CD4-positive, alpha-beta memory T cell (primary cell): ENCODE results near the gene ARHGDIB. TPM values are rescaled to one million over a fixed set of nuclear protein-coding genes. Genes with fewer than 3 reads are reported as not detected.

Experiments used
- CTCF ChIA-PET: fragments of 350-600 bp; sonication (Branson Sonifier 250); formaldehyde crosslinking; loops from one replicate; lab custom pipeline; 2021; ENCODE audit warnings: inconsistent platforms; ENCODE audit not compliant: partially characterized antibody; lab: Charles Lee
- POLR2A ChIA-PET: fragments of 350-600 bp; sonication (Branson Sonifier 250); formaldehyde crosslinking; loops from one replicate; lab custom pipeline; 2021; ENCODE audit not compliant: partially characterized antibody; lab: Charles Lee
- DNase-seq, 5 donors: peaks; one replicate each; pipeline versions ENCODE4 v3.0.0 to v3.0.0-alpha.2; 2020 to 2022; ENCODE audit warnings: mixed read lengths in 1 of 5
- H3K27ac ChIP-seq: one replicate; pipeline ENCODE4 v1.7.0; 2013; ENCODE audit warnings: low read depth, low read length
- H3K27me3 ChIP-seq: 2 replicates; pipeline ENCODE4 v1.7.0; 2013; ENCODE audit warnings: mild to moderate bottlenecking, low read length, moderate library complexity; ENCODE audit not compliant: insufficient read depth
- H3K36me3 ChIP-seq: 2 replicates; pipeline ENCODE4 v1.7.0; 2013; ENCODE audit warnings: mild to moderate bottlenecking, low read length, moderate library complexity; ENCODE audit not compliant: insufficient read depth
- H3K4me1 ChIP-seq: 2 replicates; pipeline ENCODE4 v1.7.0; 2013; ENCODE audit warnings: mild to moderate bottlenecking, low read length, moderate library complexity; ENCODE audit not compliant: insufficient read depth
- H3K4me3 ChIP-seq, 2 donors: one replicate each; pipeline ENCODE4 v1.7.0; 2013; ENCODE audit warnings: low read length in 2 of 2, mild to moderate bottlenecking in 1 of 2
- H3K9me3 ChIP-seq, 2 donors: one replicate each; pipeline ENCODE4 v1.7.0; 2013; ENCODE audit warnings: low read length in 2 of 2, control low read depth in 1 of 2; ENCODE audit not compliant: control insufficient read depth in 1 of 2
- H3K27ac Mint-ChIP-seq, 7 donors: one replicate each; pipeline ENCODE4 v1.8.0; 2020 to 2021; ENCODE audit warnings: mixed read lengths in 7 of 7, mild to moderate bottlenecking in 6 of 7, inconsistent platforms in 3 of 7, moderate library complexity in 3 of 7
- H3K27me3 Mint-ChIP-seq, 2 donors: one replicate each; pipeline ENCODE4 v1.8.0; 2020 to 2021; ENCODE audit warnings: mixed read lengths in 2 of 2
- H3K36me3 Mint-ChIP-seq, 2 donors: one replicate each; pipeline ENCODE4 v1.8.0; 2020 to 2021; ENCODE audit warnings: mixed read lengths in 2 of 2, inconsistent platforms in 1 of 2, mild to moderate bottlenecking in 1 of 2
- H3K4me1 Mint-ChIP-seq, 4 donors: one replicate each; pipeline ENCODE4 v1.8.0; 2020 to 2021; ENCODE audit warnings: mixed read lengths in 4 of 4, mild to moderate bottlenecking in 1 of 4
- H3K4me3 Mint-ChIP-seq, 8 donors: one replicate each; pipeline ENCODE4 v1.8.0; 2020 to 2021; ENCODE audit warnings: mixed read lengths in 8 of 8, mild to moderate bottlenecking in 7 of 8, moderate library complexity in 6 of 8, inconsistent platforms in 3 of 8
- H3K9me3 Mint-ChIP-seq, 8 donors: one replicate each; pipeline ENCODE4 v1.8.0; 2020 to 2021; ENCODE audit warnings: mixed read lengths in 8 of 8, mild to moderate bottlenecking in 5 of 8, inconsistent platforms in 3 of 8, moderate library complexity in 1 of 8
- intact Hi-C: fragments of 100-400 bp; cut with micrococcal nuclease; formaldehyde crosslinking; loops from one replicate; pipeline ENCODE4 v1.15.1; 2023
- polyA plus RNA-seq, 2 donors: library from polyadenylated mRNA; unstranded; fragments of 300-500 nt; fragmentation: Illumina TruSeq; gene quantifications; one replicate each; pipeline ENCODE4 v1.2.3, GENCODE V29; 2021
- total RNA-seq, 2 experiments: library from RNA; stranded (reverse); gene quantifications; one replicate each; pipeline ENCODE4 v1.2.3, GENCODE V29; 2021

ARHGDIB gene
- total and polyA plus RNA-seq, 4 experiments from 2014 or later: 717 to 4,406 (median 1,865) TPM

DNA sequence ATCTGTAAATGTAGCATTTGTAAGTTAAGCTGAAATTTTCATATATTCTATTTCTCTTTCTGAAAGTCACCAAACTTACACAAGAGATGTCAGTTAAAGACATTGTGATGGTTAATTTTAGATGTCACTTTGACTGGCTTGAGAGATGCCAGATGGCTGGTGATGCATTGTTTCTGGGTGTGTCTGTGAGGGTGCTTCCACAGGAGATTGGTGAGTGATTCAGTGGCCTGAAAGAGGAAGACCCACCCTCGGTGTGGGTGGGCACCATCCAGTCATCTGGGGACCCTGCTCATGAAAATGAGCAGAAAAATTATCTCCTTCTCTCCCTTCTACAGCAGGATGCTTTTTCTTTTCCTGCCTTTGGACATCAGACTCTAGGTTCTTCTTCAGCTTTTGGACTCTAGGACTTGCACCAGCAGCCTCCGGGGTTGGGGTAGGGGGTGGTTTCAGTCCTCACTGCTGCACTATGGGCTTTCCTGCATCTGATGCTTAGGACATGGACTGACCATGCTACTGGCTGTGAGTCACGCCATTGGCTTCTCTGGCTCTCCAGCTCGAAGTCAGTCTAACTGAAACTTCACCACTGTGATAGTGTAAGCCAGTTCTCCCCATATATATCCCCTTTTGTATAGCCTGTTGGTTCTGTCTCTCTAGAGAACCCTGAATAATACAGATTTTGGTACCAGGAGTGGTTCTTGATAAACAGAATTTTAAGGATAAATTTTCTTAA is 32.3 kb upstream of the ARHGDIB start:
- ChIA-PET POLR2A (interaction anchor here (1.1 to 4.2 kb wide), 7 partner anchors 31 to 218 kb away, joined by 3 to 40 read pairs (median 5); partner anchors contain the start of genes ARHGDIB, ART4 and ERP27), CTCF (interaction anchor here (0.8 to 9.4 kb wide), 12 partner anchors 10 to 270 kb away, joined by 3 to 191 read pairs (median 12); partner anchors contain the start of genes ARHGDIB, ART4, ERP27 and RERG)
- Histone ChIP-seq H3K4me1 (peaks cover 24% of the 10 kb centered on the region), H3K9me3 (no peaks in the 10 kb centered on the region), H3K4me3 (no peak overlapping the region), H3K36me3 (no peaks in the 10 kb centered on the region), H3K27me3 (peaks cover 3% of the 10 kb centered on the region), H3K27ac (no peak overlapping the region)
- Mint-ChIP-seq H3K4me1 (peaks cover 22 to 28% (median 25%) of the 10 kb centered on the region in 4 donors), H3K36me3 (no peaks in the 10 kb centered on the region), H3K4me3 (peak overlapping the region in 2 of 8 donors; percentile 40 to 79), H3K27ac (peak overlapping the region; percentile 8 to 88 (median 82)), H3K9me3 (peaks cover 0 to 9% (median 1%) of the 10 kb centered on the region in 8 donors), H3K27me3 (peaks cover 0 to 2% of the 10 kb centered on the region in 2 donors)
- intact Hi-C loops: loop anchor here (1.0 to 2.0 kb wide), 3 partner anchors 32 to 275 kb away; partner anchors contain the start of gene ARHGDIB
- no peak for DNase-seq

DNA sequence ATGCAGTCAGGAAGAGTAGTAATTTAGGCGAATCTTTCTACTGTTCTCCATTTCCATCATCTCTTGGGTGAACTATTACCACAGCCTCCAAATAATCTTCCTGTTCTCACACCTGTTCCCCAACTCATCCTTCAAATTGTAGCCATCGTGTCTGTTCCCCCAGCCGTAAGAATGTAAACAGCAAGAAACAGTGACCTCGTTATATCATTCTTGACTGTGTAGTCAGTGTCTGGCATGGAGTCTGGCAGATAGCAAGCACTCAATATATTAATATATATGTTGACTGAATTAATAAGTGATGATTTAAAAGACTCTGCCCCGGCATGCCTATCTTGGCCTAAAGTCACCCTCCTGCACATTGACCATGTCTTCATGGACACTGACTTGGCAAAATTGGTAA is 31.7 kb upstream of the ARHGDIB start:
- peak overlapping the region in 3 of 7 donors; percentile 6 to 88 (median 54) for H3K27ac Mint-ChIP-seq
- POLR2A ChIA-PET: interaction anchor here (1.1 to 4.2 kb wide), 3 partner anchors 31 to 109 kb away, joined by 3 to 40 read pairs (median 34); partner anchors contain the start of gene ARHGDIB
- no peak for DNase-seq

GRCh38 chr12:14992673-14993072 is 31.3 kb upstream of the ARHGDIB start:
- peaks cover 24% of the 10 kb centered on the region for H3K4me1 ChIP-seq
- no peak overlapping the region for H3K4me3 Mint-ChIP-seq
- no peaks in the 10 kb centered on the region for H3K36me3 ChIP-seq
- H3K9me3 ChIP-seq: no peaks in the 10 kb centered on the region
- POLR2A ChIA-PET: interaction anchor here (1.1 to 4.2 kb wide), 3 partner anchors 30 to 109 kb away, joined by 3 to 40 read pairs (median 34); partner anchors contain the start of gene ARHGDIB
- H3K9me3 Mint-ChIP-seq: peaks cover 0 to 9% (median 1%) of the 10 kb centered on the region in 8 donors
- H3K4me3 ChIP-seq: no peak overlapping the region
- peaks cover 0 to 2% of the 10 kb centered on the region in 2 donors for H3K27me3 Mint-ChIP-seq
- H3K27me3 ChIP-seq: no peaks in the 10 kb centered on the region
- intact Hi-C loops: no loop called here
- CTCF ChIA-PET: interaction anchor here (1.0 to 9.4 kb wide), 4 partner anchors 48 to 147 kb away, joined by 3 to 191 read pairs (median 4); partner anchors contain the start of gene ART4
- no peak for DNase-seq
- peaks cover 22 to 28% (median 25%) of the 10 kb centered on the region in 4 donors for H3K4me1 Mint-ChIP-seq
- peak overlapping the region in 3 of 7 donors; percentile 6 to 50 (median 45) for H3K27ac Mint-ChIP-seq
- H3K27ac ChIP-seq: no peak overlapping the region
- no peaks in the 10 kb centered on the region for H3K36me3 Mint-ChIP-seq

More for the DNA sequence above, 31.7 kb upstream of the ARHGDIB start:
- Histone ChIP-seq H3K27me3 (no peaks in the 10 kb centered on the region), H3K36me3 (no peaks in the 10 kb centered on the region), H3K9me3 (no peaks in the 10 kb centered on the region), H3K4me3 (no peak overlapping the region), H3K4me1 (peaks cover 24% of the 10 kb centered on the region), H3K27ac (no peak overlapping the region)
- no peak overlapping the region for H3K4me3 Mint-ChIP-seq
- peaks cover 0 to 2% of the 10 kb centered on the region in 2 donors for H3K27me3 Mint-ChIP-seq
- intact Hi-C loops: no loop called here
- H3K4me1 Mint-ChIP-seq: peaks cover 22 to 28% (median 25%) of the 10 kb centered on the region in 4 donors
- H3K9me3 Mint-ChIP-seq: peaks cover 0 to 9% (median 1%) of the 10 kb centered on the region in 8 donors
- CTCF ChIA-PET: interaction anchor here (1.2 to 9.4 kb wide), 5 partner anchors 48 to 228 kb away, joined by 3 to 191 read pairs (median 9); partner anchors contain the start of genes ART4, ERP27 and RERG
- H3K36me3 Mint-ChIP-seq: no peaks in the 10 kb centered on the region

GRCh38 chr12:14991069-14991468 is 29.7 kb upstream of the ARHGDIB start:
- CTCF ChIA-PET: interaction anchor here (1.8 to 9.4 kb wide), 3 partner anchors 54 to 145 kb away, joined by 5 to 191 read pairs (median 12); partner anchors contain the start of genes ART4 and ERP27
- H3K4me1 Mint-ChIP-seq: peaks cover 25 to 30% (median 27%) of the 10 kb centered on the region in 4 donors
- intact Hi-C loops: no loop called here
- no peak overlapping the region for H3K4me3 Mint-ChIP-seq
- no peaks in the 10 kb centered on the region for H3K27me3 ChIP-seq
- H3K36me3 ChIP-seq: no peaks in the 10 kb centered on the region
- H3K27me3 Mint-ChIP-seq: no peaks in the 10 kb centered on the region
- POLR2A ChIA-PET: no interaction called here
- H3K27ac ChIP-seq: no peak overlapping the region
- H3K27ac Mint-ChIP-seq: no peak overlapping the region
- no peak overlapping the region for H3K4me3 ChIP-seq
- H3K9me3 Mint-ChIP-seq: peaks cover 0 to 9% (median 1%) of the 10 kb centered on the region in 8 donors
- no peaks in the 10 kb centered on the region for H3K9me3 ChIP-seq
- DNase-seq: no peak
- H3K36me3 Mint-ChIP-seq: no peaks in the 10 kb centered on the region
- peaks cover 24% of the 10 kb centered on the region for H3K4me1 ChIP-seq

GRCh38 chr12:14989790-14990189 is 28.4 kb upstream of the ARHGDIB start:
- POLR2A ChIA-PET: interaction anchor here (1.0 kb wide), 1 partner anchor 87 kb away, joined by 5 read pairs; no protein-coding TSS in a partner anchor
- no peak overlapping the region for H3K4me3 ChIP-seq
- H3K27ac Mint-ChIP-seq: no peak overlapping the region
- H3K4me3 Mint-ChIP-seq: no peak overlapping the region
- H3K27me3 Mint-ChIP-seq: no peaks in the 10 kb centered on the region
- H3K36me3 Mint-ChIP-seq: no peaks in the 10 kb centered on the region
- H3K9me3 Mint-ChIP-seq: peaks cover 0 to 9% (median 1%) of the 10 kb centered on the region in 8 donors
- H3K27me3 ChIP-seq: no peaks in the 10 kb centered on the region
- no peak for DNase-seq
- CTCF ChIA-PET: interaction anchor here (1.8 to 3.4 kb wide), 2 partner anchors 52 to 61 kb away, joined by 5 to 12 read pairs; partner anchors contain the start of gene ERP27
- peaks cover 17 to 22% (median 20%) of the 10 kb centered on the region in 4 donors for H3K4me1 Mint-ChIP-seq
- H3K36me3 ChIP-seq: no peaks in the 10 kb centered on the region
- H3K9me3 ChIP-seq: no peaks in the 10 kb centered on the region
- intact Hi-C loops: no loop called here
- no peak overlapping the region for H3K27ac ChIP-seq
- peaks cover 16% of the 10 kb centered on the region for H3K4me1 ChIP-seq

DNA sequence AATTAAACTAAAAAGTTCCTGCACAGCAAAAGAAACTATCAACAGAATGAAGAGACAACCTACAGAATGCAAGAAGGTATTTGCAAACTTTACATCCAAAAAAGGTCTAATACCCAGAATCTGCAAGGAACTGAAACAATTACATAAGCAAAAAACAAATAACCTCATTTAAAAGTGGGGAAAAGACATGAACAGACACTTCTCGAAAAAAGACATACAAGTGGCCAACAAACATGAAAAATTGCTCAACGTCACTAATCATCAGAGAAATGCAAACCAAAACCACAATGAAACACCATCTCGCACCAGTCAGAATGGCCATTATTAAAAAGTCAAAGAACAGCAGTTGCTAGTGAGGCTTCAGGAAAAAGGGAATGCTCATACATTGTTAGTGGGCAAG is 26.6 kb upstream of the ARHGDIB start:
- CTCF ChIA-PET: interaction anchor here (1.0 to 3.4 kb wide), 2 partner anchors 51 to 142 kb away, joined by 3 to 12 read pairs; partner anchors contain the start of gene ERP27
- POLR2A ChIA-PET: no interaction called here
- no peaks in the 10 kb centered on the region for H3K36me3 Mint-ChIP-seq
- Histone ChIP-seq H3K36me3 (no peaks in the 10 kb centered on the region), H3K27me3 (no peaks in the 10 kb centered on the region), H3K9me3 (no peaks in the 10 kb centered on the region), H3K27ac (no peak overlapping the region), H3K4me3 (no peak overlapping the region), H3K4me1 (peaks cover 15% of the 10 kb centered on the region)
- no peak overlapping the region for H3K27ac Mint-ChIP-seq
- H3K4me1 Mint-ChIP-seq: peaks cover 16 to 20% (median 18%) of the 10 kb centered on the region in 4 donors
- intact Hi-C loops: no loop called here
- peaks cover 0 to 9% (median 1%) of the 10 kb centered on the region in 8 donors for H3K9me3 Mint-ChIP-seq
- no peak for DNase-seq
- no peaks in the 10 kb centered on the region for H3K27me3 Mint-ChIP-seq
- H3K4me3 Mint-ChIP-seq: no peak overlapping the region
